KMS-11 (cell line): Measurements from ENCODE around the gene PRPF4.

Experiments used
- H2AFZ ChIP-seq: fragments of 200-600 bp; sonication (generic); 2 replicates; pipeline ENCODE4 v1.6.1; 2016; ENCODE audit warnings: antibody characterized with exemption, mixed run types, low read depth
- H3K27ac ChIP-seq: fragments of 200-600 bp; sonication (generic); 2 replicates; pipeline ENCODE4 v1.6.1; 2016; ENCODE audit warnings: mild to moderate bottlenecking, mixed run types
- H3K27me3 ChIP-seq: fragments of 200-600 bp; sonication (generic); 2 replicates; pipeline ENCODE4 v1.6.1; 2017; ENCODE audit warnings: mild to moderate bottlenecking, low read depth, mixed run types, moderate library complexity; ENCODE audit not compliant: insufficient read depth
- H3K36me3 ChIP-seq: fragments of 200-600 bp; sonication (generic); 2 replicates; pipeline ENCODE4 v1.6.1; 2017; ENCODE audit warnings: mild to moderate bottlenecking, mixed run types; ENCODE audit not compliant: insufficient read depth
- H3K4me1 ChIP-seq: fragments of 200-600 bp; sonication (generic); 2 replicates; pipeline ENCODE4 v1.6.1; 2016; ENCODE audit warnings: mild to moderate bottlenecking, low read depth, mixed run types; ENCODE audit not compliant: poor library complexity, severe bottlenecking
- H3K4me2 ChIP-seq: fragments of 200-600 bp; sonication (generic); 2 replicates; pipeline ENCODE4 v1.7.0; 2016; ENCODE audit warnings: mild to moderate bottlenecking, mixed run types
- H3K4me3 ChIP-seq: fragments of 200-600 bp; sonication (generic); IDR thresholded peaks from 2 replicates; pipeline ENCODE4 v1.6.1; 2017; ENCODE audit warnings: low read depth, low read length, mixed read lengths; ENCODE audit not compliant: insufficient read depth
- H3K79me2 ChIP-seq: fragments of 200-600 bp; sonication (generic); 2 replicates; pipeline ENCODE4 v1.6.1; 2016; ENCODE audit warnings: low read depth, mixed run types; ENCODE audit not compliant: insufficient read depth
- H3K9ac ChIP-seq: fragments of 200-600 bp; sonication (generic); 2 replicates; pipeline ENCODE4 v1.6.1; 2016; ENCODE audit warnings: mild to moderate bottlenecking, mixed run types
- H4K20me1 ChIP-seq: fragments of 200-600 bp; sonication (generic); 2 replicates; pipeline ENCODE4 v1.6.1; 2016; ENCODE audit warnings: mild to moderate bottlenecking, mixed run types; ENCODE audit not compliant: insufficient read depth
- TF ChIP-seq, protein P1 (sequence below): fragments of 200-600 bp; sonication (generic); conservative IDR thresholded peaks from 2 replicates; pipeline ENCODE4 v1.6.1; 2017; ENCODE audit warnings: low read depth, mild to moderate bottlenecking, antibody characterized with exemption, low read length, moderate library complexity, mixed read lengths

PRPF4 gene

DNA sequence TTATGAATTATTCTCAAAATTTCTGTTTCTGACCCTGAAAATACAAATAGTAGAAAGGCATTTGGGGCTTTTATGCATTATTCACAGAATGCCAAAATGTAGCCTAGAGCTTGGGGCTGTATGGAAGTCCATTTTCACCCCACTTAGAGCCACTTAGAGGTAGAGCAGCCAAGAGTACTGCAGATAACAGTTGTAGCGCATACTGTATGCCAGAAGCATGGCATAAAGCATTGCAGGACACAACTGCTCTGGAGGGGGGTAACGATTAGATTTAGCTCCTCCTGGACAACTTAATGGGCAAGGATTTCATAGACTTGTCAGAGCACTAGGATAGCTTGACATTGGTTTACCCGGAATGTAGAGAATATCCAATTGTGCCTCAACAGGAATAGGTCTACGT lies 38.4 kb upstream of the PRPF4 start:
- H3K27me3 ChIP-seq: no peaks in the 10 kb centered on the region
- H3K9ac ChIP-seq: no peak overlapping the region
- no peaks in the 10 kb centered on the region for H3K36me3 ChIP-seq
- TF ChIP-seq, protein P1, sequence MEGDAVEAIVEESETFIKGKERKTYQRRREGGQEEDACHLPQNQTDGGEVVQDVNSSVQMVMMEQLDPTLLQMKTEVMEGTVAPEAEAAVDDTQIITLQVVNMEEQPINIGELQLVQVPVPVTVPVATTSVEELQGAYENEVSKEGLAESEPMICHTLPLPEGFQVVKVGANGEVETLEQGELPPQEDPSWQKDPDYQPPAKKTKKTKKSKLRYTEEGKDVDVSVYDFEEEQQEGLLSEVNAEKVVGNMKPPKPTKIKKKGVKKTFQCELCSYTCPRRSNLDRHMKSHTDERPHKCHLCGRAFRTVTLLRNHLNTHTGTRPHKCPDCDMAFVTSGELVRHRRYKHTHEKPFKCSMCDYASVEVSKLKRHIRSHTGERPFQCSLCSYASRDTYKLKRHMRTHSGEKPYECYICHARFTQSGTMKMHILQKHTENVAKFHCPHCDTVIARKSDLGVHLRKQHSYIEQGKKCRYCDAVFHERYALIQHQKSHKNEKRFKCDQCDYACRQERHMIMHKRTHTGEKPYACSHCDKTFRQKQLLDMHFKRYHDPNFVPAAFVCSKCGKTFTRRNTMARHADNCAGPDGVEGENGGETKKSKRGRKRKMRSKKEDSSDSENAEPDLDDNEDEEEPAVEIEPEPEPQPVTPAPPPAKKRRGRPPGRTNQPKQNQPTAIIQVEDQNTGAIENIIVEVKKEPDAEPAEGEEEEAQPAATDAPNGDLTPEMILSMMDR: no peak
- H3K79me2 ChIP-seq: no peaks in the 10 kb centered on the region
- no peak overlapping the region for H2AFZ ChIP-seq
- no peak overlapping the region for H3K4me2 ChIP-seq
- no peak overlapping the region for H3K4me3 ChIP-seq
- no peaks in the 10 kb centered on the region for H4K20me1 ChIP-seq
- no peaks in the 10 kb centered on the region for H3K4me1 ChIP-seq
- no peak overlapping the region for H3K27ac ChIP-seq

DNA sequence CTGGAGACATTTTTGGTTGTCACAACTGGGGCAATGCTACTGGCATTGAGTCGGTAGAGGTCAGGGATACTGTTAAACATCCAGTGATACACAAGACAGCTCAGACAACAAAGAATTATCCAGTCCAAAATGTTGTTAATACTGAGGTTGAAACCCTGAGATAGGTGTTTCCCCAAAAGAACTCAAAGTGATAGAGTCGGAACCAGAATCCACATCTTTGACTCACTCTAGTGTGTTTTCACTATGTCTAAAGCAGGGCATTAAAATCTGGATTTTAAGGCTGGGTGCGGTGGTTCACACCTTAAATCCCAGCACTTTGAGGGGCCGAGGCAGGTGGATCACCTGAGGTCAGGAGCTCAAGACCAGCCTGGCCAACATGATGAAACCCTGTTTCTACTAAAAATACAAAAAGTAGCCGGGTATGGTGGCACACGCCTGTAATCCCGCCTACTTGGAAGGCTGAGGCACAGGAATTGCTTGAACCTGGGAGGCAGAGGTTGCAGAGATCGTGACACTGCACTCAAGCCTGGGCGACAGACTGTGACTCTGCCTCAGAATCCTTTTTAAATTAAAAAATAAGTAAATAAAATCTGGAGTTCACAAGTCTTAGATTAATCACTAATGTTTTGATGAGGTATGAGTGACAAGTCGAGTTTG lies 37.1 kb upstream of the PRPF4 start:
- H3K4me1 ChIP-seq: no peaks in the 10 kb centered on the region
- H3K9ac ChIP-seq: no peak overlapping the region
- no peak overlapping the region for H3K27ac ChIP-seq
- TF ChIP-seq, protein P1: no peak
- H3K4me3 ChIP-seq: no peak overlapping the region
- no peak overlapping the region for H3K4me2 ChIP-seq
- no peaks in the 10 kb centered on the region for H4K20me1 ChIP-seq
- H3K27me3 ChIP-seq: no peaks in the 10 kb centered on the region
- H3K79me2 ChIP-seq: no peaks in the 10 kb centered on the region
- no peaks in the 10 kb centered on the region for H3K36me3 ChIP-seq
- H2AFZ ChIP-seq: no peak overlapping the region

DNA sequence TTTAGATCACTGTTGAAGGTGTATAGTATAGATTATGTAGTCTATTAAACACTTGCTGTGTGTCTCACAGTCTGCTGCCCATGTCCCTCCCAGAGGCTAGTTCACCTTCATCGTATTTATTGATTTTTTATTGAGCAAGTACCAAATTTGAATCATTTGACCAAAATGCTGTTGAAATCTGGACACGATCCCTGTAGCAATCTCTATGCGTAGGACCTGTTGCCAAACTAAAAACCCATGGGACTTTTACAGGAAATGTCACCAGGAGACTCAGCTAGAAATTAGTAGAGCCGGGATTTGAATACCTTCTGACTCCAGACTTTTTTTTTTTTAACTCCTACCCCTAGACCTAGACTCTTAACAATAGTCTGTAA lies 36.6 kb upstream of the PRPF4 start:
- TF ChIP-seq, protein P1: no peak
- Histone ChIP-seq H3K4me3 (no peak overlapping the region), H3K27me3 (no peaks in the 10 kb centered on the region), H3K27ac (no peak overlapping the region), H4K20me1 (no peaks in the 10 kb centered on the region), H3K36me3 (no peaks in the 10 kb centered on the region), H3K9ac (no peak overlapping the region), H3K79me2 (no peaks in the 10 kb centered on the region), H2AFZ (no peak overlapping the region), H3K4me2 (no peak overlapping the region), H3K4me1 (no peaks in the 10 kb centered on the region)

DNA sequence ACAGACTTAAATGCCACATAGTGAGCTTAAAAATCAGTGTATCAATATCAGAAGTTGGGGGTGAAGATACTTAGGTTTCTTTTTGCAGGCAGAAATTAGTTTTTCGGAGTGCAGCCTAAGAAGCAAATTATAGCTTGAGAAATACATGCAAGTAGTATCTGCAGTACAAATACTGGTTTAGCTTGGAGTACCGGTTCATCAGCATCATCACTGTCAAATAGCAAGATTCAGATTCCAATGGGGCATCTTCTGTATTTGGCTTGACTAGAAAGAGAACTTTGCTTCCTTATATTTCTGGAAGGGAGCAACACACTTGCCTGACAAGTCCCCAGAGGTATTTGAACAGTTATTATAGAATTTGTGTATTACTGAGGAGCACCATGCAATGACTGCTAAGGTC lies 34.3 kb upstream of the PRPF4 start:
- Histone ChIP-seq H3K79me2 (no peaks in the 10 kb centered on the region), H2AFZ (no peak overlapping the region), H4K20me1 (no peaks in the 10 kb centered on the region), H3K4me3 (no peak overlapping the region), H3K36me3 (no peaks in the 10 kb centered on the region), H3K27me3 (no peaks in the 10 kb centered on the region), H3K9ac (no peak overlapping the region), H3K4me1 (no peaks in the 10 kb centered on the region), H3K4me2 (no peak overlapping the region), H3K27ac (no peak overlapping the region)
- TF ChIP-seq, protein P1: no peak
